Caki2 (cell line): Measurements from ENCODE around the gene GNPNAT1. TPM values are rescaled to one million over a fixed set of nuclear protein-coding genes. Genes with fewer than 3 reads are reported as not detected.

ENCODE experiments used
- DNase-seq: peaks from one replicate; pipeline ENCODE4 v3.0.0-alpha.2; 2015; ENCODE audit warnings: low read depth
- in situ Hi-C: cut with HindIII; loops from 2 replicates; pipeline ENCODE4 v1.10.0; 2016; ENCODE audit warnings: low sequenced_read_pairs, low pct_unique_long_range_greater_than_20kb, mixed read lengths
- total RNA-seq: library from RNA; depleted of rRNA; stranded (reverse); fragments of >200 nt; shearing (Covaris generic); gene quantifications from 2 replicates; pipeline ENCODE4 v1.2.3, GENCODE V29; 2014; ENCODE audit warnings: low replicate concordance; rRNA removed

GNPNAT1 gene
- 19.5 and 24.0 TPM in 2 replicates for total RNA-seq

DNA sequence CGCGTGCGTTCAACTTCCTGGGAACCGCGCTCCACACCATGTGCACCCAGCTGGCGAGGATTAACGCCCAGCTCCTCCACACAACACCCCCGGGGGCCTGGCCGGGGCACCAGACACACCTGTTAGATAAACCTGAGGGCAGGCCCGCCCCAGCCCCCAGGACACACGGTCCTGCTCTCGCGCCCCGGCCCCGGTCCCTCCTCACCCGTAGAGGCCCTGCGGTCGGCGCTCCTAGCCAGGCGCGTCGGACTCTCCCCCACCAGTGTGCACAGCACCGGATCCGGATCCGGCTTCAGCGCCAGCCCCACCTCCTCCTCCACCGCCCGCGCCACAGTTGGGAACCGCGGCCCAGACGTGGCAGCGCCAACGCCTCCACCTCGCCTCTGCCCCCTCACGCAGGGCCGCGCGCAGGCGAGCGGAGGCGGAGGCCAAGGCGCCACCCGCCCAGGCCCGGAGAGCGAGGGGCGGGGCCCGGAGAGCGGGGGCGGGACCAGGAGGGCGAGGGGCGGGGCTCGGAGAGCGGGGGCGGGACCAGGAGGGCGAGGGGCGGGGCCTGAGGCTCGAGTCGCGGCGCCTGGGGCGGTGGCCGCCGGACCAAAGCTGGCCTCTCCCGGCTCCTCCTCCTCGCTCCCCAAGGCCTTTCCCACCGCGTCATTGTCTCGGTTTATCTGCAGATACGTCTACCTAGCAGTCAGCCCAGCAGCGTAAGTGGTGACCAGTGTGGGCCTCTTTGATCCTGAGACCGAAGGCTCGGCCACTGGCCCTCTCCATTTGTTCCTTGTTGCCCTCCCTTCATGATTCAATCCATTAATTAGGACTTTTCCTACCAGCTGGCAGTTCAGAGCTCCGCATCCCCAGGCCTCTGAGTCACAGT lies at the start of gene GNPNAT1:
Gene GNPNAT1, minus strand, starts transcription at position 385 of the 874 bp plus-strand sequence. CDS start 6,957 bp downstream, outside the sequence.
- in situ Hi-C loops: no loop called here
- DNase-seq: peak; percentile 93

DNA sequence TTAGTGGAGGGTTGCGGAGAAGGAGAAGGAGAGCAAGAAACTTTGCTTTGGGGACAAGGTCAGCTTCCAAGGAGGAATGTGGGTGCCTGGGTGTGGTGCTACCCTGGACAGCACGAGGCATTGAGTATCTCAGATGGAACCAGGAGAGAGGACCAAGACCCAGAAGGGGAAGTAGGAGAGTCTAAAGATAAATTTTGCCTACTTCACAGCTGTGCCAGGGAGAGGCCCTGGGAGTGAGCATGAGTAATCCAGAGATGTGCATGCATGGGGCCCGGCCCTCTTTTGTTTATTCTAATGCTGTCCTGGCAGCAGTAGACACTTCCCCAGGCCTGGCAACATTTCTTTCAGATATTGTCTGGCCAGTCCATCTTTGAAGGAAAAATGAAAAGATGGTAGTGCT lies 49.5 kb upstream of the GNPNAT1 start:
- in situ Hi-C loops: no loop called here
- DNase-seq: peak; percentile 8

GRCh38 chr14:52837451-52837850 lies 46.0 kb upstream of the GNPNAT1 start:
- DNase-seq: no peak
- in situ Hi-C loops: no loop called here

- no peak for DNase-seq
- in situ Hi-C loops: no loop called here
Observed at GRCh38 chr14:52836063-52836462, 44.7 kb upstream of the GNPNAT1 start.

DNA sequence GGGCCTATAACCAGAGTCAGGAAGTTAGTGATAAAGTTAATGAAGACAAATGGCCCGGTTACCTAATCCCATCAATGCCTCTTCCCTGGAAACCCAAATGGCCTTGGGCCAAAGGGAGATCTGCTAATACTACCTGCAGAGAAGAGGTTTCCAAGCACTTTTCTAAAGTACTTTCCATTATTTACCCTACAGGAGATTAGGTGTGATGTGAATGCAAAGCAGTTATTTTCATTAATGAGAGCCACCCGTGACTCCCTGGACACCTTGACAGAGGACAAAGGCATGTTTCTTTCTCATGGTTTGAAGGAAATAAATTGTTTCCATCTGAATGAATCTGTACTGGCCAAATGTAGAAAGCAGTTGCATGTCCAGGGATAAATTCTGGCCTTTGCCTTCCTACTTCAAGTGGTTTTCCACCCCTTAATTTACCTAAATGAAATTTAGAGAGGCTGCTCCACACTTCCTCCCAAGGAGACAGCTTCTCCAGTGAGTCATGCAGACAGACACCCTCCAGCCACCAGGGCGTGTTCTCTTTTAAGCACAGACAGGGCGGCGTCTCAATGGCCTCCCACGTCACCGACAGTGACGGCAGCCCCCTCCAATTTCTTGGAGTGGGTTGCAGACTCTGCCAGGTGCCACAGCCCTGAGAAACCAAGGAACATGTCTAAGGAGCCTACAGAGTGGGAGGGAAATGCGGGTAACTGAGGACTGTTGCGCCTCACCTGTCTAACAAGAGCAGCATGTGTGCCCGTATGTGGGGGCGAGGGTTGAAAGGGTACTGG lies 43.9 kb upstream of the GNPNAT1 start:
- DNase-seq: peak; percentile 44
- in situ Hi-C loops: no loop called here

- DNase-seq: peak; percentile 7
- in situ Hi-C loops: no loop called here
Observed at GRCh38 chr14:52834440-52834842, 43.0 kb upstream of the GNPNAT1 start.

DNA sequence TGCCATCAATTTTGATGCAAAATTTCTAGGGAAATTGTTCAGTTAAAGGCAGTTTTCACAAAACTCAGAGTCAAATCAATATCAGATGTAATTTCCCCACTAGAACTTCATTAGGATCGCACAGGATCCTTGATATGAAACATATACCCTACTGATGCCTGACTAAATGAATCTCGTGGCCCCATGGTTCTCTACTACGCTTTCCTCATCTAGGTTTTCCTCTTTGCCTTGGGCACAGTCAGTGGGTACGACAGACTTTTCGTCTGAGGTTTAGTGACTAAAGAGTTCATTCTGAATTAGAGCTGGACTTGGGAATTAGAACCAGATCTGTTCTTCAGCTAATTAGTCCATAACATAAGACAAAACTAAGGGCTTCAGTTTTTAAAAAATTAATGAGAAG lies 42.5 kb upstream of the GNPNAT1 start:
- in situ Hi-C loops: no loop called here
- no peak for DNase-seq

- in situ Hi-C loops: no loop called here
Observed at GRCh38 chr14:52829527-52830185, 38.2 kb upstream of the GNPNAT1 start.

GRCh38 chr14:52827426-52827825 lies 36.0 kb upstream of the GNPNAT1 start:
- no peak for DNase-seq
- in situ Hi-C loops: no loop called here

More at GRCh38 chr14:52829527-52830185, 38.2 kb upstream of the GNPNAT1 start:
- no peak for DNase-seq

- no peak for DNase-seq
- in situ Hi-C loops: no loop called here
Observed at GRCh38 chr14:52825085-52825484, 33.7 kb upstream of the GNPNAT1 start.

DNA sequence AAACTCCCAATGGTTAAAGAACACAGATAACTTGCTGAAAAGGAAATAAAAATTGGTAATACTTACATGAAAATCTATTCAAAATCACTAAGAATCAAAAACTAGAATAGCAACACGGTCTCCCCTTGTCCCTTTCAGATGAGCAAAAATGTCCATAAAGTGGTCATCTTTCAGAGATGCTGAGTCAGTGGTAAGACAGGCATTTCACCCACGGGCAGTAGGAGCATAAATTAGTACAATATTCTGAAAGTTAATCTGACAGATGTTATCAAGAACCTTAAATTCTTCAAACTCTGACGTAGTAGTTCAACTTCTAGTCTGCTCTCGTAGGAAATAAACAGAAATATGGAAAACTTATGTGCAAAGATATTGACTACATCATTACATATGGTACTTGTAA lies 33.1 kb upstream of the GNPNAT1 start:
- in situ Hi-C loops: no loop called here
- DNase-seq: no peak

GRCh38 chr14:52821805-52822250 lies 30.4 kb upstream of the GNPNAT1 start:
- in situ Hi-C loops: no loop called here
- no peak for DNase-seq

- in situ Hi-C loops: no loop called here
- DNase-seq: no peak
Observed at GRCh38 chr14:52808101-52808500, 16.7 kb upstream of the GNPNAT1 start.

DNA sequence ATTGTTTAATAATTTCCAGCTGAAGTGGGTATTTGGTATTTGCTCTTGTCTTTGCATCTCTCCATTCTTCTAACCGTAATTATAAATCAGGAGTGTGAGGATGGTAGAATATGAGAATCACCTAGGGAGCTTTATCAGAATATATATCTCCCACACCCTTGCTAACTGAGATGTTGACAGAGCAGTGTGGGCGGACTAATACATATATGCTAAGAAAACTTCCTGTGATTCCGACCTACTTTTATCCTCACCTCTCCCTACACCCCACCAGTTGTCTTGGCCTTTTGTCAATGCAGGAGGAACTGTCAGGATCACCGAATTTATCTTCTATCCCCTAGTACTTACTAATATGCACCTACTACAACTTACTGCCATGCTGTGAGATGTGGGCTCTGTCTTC lies 14.7 kb upstream of the GNPNAT1 start:
- DNase-seq: no peak
- in situ Hi-C loops: no loop called here

GRCh38 chr14:52802597-52802996 lies 11.2 kb upstream of the GNPNAT1 start:
- in situ Hi-C loops: no loop called here
- no peak for DNase-seq

DNA sequence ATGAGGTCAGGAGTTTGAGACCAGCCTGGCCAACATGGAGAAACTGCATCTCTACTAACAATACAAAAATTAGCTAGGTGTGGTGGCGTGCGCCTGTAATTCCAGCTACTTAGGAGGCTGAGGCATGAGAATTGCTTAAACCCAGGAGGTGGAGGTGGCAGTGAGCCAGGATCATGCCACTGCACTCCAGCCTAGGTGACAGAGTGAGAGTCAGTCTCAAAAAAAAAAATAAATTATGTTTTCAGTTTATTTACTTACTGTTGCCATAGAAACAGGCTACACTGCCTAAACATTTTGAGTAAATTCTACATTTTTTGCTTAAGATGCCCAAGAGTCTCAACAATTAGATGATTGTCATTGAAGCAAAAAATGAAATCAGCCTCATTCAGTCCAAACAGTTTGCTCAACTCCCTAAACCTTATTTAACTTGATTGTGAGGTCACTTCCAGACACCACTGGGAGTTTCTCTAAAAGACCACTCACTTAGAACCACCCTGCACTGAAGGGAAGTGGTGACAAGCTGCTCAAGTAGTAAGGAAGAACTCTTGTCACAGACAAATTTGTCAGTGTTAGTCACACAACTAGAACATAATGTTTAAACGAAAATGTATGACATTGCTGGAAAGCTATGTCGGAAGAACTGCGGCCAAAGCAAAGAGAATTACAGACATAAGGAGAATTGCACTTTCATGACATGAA lies 9.8 kb upstream of the GNPNAT1 start:
- in situ Hi-C loops: no loop called here
- peak; percentile 47 for DNase-seq

GRCh38 chr14:52798826-52799225 lies 7.4 kb upstream of the GNPNAT1 start:
- in situ Hi-C loops: no loop called here
- no peak for DNase-seq

GRCh38 chr14:52797653-52798052 lies 6.2 kb upstream of the GNPNAT1 start:
- no peak for DNase-seq
- in situ Hi-C loops: no loop called here
